OCI-LY7 (cell line): ENCODE data around the gene TLCD1.

Source experiments
- CTCF ChIP-seq: fragments of 200-600 bp; sonication (generic); conservative IDR thresholded peaks from 2 replicates; pipeline ENCODE4 v1.5.1; 2014; ENCODE audit warnings: mild to moderate bottlenecking, antibody characterized with exemption, low read length, moderate library complexity, mixed read lengths
- EZH2phosphoT487 ChIP-seq: fragments of 200-600 bp; sonication (generic); IDR thresholded peaks from 2 replicates; pipeline ENCODE4 v1.6.1; 2018; ENCODE audit warnings: low read depth, borderline replicate concordance, mild to moderate bottlenecking, mixed run types, antibody characterized with exemption, low read length, moderate library complexity, mixed read lengths

- TF ChIP-seq CTCF (no peak), EZH2phosphoT487 (no peak)
Observed at GRCh38 chr17:28759256-28759865, 33.3 kb upstream of the TLCD1 start.
